NCI-H2227 (cell line): ENCODE results near the gene NME5.
"Not testable (repeated sequence)": the region's sequence is repeated elsewhere in the genome, so short reads cannot be mapped to it uniquely, and the experiment has no call there.

Source experiments
- DNase-seq: peaks from one replicate; lab custom pipeline; 2025; ENCODE audit not compliant: unreplicated experiment; lab: John Stamatoyannopoulos, UW

NME5 gene, protein sequence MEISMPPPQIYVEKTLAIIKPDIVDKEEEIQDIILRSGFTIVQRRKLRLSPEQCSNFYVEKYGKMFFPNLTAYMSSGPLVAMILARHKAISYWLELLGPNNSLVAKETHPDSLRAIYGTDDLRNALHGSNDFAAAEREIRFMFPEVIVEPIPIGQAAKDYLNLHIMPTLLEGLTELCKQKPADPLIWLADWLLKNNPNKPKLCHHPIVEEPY

GRCh38 chr5:138138949-138139780 is at the start of gene NME5:
Gene NME5, minus strand, starts transcription at chr5:138139428. Its CDS starts 648 bp downstream, at chr5:138138780.
- DNase-seq, result peak; percentile 75

GRCh38 chr5:138188626-138189025 is 49.4 kb upstream of the NME5 start:
- no peak for DNase-seq

DNA sequence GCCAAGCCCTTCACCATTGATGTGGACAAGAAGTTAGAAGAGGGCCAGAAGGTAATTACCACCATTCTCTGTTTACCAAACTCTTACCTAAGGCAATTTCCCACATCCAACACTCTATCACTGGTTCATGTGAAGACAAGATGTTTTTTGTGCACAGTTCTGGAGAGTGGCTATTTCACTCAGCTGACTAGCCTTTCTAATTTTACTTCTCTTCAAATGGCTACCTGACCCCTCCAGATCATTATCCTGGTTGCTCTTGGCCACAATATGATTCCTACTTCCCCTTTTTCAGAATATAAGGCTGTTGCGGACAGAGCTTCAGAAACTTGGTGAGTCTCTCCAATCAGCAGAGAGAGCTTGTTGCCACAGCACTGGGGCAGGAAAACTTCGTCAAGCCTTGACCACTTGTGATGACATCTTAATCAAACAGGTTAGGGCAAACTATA is 46.8 kb upstream of the NME5 start:
- no peak for DNase-seq

DNA sequence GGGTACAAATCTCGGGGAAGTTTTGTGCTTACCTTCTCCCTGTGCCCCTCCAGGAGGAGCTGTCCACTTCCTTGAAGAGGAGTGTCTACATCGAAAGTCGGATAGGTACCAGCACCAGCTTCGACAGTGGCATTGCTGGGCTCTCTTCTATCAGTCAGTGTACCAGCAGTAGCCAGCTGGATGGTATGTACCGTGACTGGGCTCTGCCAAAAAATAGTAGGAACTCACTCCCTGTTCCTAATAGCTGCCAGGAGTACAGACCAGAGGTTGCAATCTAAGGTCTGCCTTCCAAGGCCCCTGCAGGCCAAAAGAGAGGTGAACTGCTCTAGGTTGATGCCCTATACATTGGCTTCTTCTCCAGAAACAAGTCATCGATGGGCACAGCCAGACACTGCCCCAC is 43.6 kb upstream of the NME5 start:
- DNase-seq, result no peak

DNA sequence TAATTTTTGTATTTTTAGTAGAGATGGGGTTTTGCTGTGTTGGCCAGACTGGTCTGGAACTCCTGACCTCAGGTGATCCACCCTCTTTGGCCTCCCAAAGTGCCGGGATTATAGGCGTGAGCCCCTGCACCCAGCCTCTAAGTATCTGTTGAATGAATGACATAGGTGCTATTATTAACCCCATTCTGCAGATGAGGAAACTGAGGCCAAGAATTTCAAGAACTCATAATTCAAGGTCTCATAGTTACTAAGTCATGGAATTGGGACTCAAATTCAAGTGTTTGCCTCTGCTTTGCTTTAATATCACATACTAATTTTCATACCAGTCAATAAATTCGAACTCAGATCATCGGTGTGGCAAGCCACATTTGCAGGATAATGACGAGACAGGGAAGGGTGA is 41.6 kb upstream of the NME5 start:
- DNase-seq, result no peak

GRCh38 chr5:138180183-138180782 is 41.1 kb upstream of the NME5 start:
- peak; percentile 71 for DNase-seq

DNA sequence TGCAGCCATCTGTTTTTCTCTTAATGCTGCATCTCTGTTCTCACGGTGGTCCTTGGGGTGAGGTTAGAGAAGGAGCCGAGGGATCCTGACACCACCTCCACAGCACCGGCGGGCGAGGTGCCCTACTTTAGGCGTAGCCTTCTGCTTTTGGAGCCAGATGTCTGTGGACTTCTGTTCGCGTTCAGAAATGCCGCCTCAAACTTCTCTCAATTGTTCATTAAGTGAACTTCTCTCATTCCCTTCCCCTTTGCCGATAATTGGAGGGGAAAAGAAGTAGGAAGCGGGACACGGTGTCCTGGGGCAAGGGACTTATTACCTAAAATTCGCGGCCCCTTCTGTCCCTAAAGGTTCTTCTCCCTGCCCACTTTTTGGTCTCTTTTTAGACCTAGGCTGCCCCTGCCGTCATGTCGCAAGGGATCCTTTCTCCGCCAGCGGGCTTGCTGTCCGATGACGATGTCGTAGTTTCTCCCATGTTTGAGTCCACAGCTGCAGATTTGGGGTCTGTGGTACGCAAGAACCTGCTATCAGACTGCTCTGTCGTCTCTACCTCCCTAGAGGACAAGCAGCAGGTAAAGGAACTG is 40.1 kb upstream of the NME5 start:
- no peak for DNase-seq

GRCh38 chr5:138178516-138179276 is 39.5 kb upstream of the NME5 start, which contains the start of the genes BRD8 and KIF20A:
Gene BRD8, minus strand, starts transcription at chr5:138178630. Its CDS starts 16 bp downstream, at chr5:138178614.
Gene KIF20A, plus strand, starts transcription at chr5:138179112. Its CDS starts 569 bp downstream, at chr5:138179681.
- peak; percentile 94 for DNase-seq

GRCh38 chr5:138177941-138178515 is 38.8 kb upstream of the NME5 start:
- DNase-seq, result peak; percentile 28

DNA sequence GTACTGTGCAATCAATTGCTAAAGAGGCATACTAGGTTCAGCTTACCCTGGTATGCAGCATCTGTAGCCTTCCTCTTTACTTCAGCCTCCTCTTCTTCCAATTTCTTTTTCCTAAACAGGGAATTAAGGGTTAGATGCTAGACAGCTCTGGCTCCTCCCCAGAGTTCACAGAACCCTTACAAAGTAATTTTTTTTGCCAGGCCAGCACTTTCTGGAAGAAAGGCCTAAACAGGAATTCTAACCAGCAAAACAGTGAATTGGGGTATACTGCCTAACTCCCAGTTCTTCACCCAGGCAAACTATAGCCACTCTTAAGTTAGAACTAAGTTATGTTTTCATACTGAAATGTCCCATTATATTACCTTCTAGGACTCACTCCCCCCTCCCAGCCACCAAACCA is 31.1 kb upstream of the NME5 start:
- no peak for DNase-seq

DNA sequence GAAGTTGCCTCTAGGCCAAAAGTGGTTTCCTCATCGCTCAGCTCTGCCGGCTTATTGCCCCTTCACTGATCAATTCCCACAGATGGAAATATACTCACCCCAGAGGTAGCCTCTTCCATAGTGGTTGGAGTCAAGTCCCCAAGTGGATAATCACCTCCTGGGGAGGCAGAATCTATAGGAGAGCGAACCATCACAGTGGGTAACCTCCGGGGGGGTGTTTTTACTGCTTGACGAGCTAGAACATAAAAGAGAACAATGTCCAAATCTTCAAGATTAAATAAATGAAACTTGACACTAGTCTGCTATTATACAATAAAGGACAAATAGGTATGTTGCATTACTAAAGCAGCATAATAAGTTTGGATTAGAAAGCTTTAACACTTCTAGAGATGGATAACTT is 29.9 kb upstream of the NME5 start:
- DNase-seq, result no peak

GRCh38 chr5:138163721-138164120 is 24.5 kb upstream of the NME5 start:
- DNase-seq, result no peak

DNA sequence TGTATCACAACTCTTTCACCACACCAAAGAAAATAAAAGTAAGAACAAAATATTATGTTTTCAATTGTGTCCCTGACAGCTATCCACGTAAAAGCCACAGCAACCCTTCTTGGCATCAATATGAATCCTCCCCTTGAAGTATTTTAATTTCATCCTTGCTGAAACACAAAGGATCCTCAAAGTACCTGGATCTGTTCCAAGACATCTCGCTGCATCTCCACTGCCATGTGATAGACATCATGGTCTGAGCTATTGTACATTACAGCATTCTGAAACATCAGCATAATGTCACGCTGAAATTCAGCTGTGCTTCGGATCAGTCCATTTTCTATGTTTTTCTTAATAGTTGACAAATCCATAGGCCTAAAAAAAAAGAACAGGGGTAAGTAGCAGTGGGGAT is 21.5 kb upstream of the NME5 start:
- DNase-seq, result no peak

- no peak for DNase-seq
Observed at GRCh38 chr5:138159666-138160065, 20.4 kb upstream of the NME5 start.

DNA sequence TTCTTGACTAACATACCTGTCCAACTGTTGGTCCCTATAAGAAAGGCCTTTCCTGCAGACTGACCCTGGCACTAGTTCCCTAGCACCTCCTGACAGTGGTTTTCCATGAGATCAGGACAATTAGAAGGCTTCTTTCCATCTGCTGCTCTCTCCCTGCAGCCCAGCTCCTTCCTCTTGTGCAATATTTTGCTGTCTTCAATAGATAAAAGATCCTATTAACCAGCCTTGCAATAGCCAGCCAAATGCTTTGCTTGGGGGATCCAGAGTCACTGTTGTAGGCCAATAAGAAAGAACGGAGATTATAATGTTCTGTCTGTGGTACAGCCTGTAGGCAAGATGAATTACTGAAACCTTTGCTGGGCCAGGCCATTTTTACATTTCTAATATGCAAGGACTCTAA is 18.4 kb upstream of the NME5 start:
- DNase-seq, result no peak

- not testable (repeated sequence) for DNase-seq
Observed at GRCh38 chr5:138155977-138156376, 16.7 kb upstream of the NME5 start.

GRCh38 chr5:138149530-138149929 is 10.3 kb upstream of the NME5 start:
- DNase-seq, result no peak

GRCh38 chr5:138148811-138149210 is 9.6 kb upstream of the NME5 start:
- DNase-seq, result no peak

DNA sequence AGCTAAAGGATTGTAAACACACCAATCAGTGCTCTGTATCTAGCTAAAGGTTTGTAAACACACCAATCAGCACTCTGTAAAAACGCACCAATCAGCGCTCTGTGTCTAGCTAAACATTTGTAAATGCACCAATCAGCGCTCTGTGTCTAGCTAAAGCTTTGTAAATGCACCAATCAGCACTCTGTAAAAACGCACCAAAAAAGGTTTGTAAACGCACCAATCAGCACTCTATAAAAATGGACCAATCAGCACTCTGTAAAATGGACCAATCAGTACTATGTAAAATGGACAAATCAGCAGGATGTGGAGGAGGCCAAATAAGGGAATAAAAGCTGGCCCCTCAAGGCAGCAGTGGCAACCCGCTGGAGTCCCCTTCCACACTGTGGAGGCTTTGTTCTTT is 4.3 kb upstream of the NME5 start:
- DNase-seq, result not testable (repeated sequence)

DNA sequence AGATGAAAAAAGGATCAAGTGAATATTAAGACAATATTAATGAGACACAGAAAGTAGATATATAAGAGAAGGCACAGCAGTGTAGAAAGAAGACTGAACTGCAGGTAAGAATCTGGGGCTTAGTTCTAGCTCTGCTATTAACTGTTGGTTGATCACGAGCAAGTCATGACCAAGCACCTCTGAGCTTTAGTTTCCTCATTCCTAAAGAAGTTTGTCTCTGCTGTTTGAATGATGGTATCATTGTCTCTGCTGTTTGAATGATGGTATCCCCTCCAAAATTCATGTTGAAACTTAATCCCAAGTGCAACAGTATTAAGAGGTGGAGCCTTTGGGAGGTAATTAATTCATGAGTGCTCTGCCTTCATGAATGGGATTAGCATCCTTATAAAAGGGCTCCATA is 2.5 kb upstream of the NME5 start:
- DNase-seq, result no peak
